H9 (cell line): ENCODE data around the gene GARIN5A. TPM values are rescaled to one million over a fixed set of nuclear protein-coding genes. Genes with fewer than 3 reads are reported as not detected.

ENCODE experiments used
- DNase-seq: peaks from one replicate; pipeline ENCODE4 v3.0.0-alpha.2; 2017
- H2AFZ ChIP-seq: one replicate; pipeline ENCODE4 v1.6.1; 2013; ENCODE audit warnings: mild to moderate bottlenecking, low read length, control low read depth, moderate library complexity
- H2AK5ac ChIP-seq: 2 replicates; pipeline ENCODE4 v1.6.1; 2013; ENCODE audit warnings: low read length, control low read depth, mixed read lengths; ENCODE audit not compliant: insufficient read length
- H2BK120ac ChIP-seq: one replicate; pipeline ENCODE4 v1.6.1; 2013; ENCODE audit warnings: low read depth, mild to moderate bottlenecking, low read length, control low read depth, inconsistent platforms; ENCODE audit not compliant: poor library complexity, severe bottlenecking
- H2BK12ac ChIP-seq: 2 replicates; pipeline ENCODE4 v1.6.1; 2013; ENCODE audit warnings: low read length, control low read depth, mixed read lengths, low read depth; ENCODE audit not compliant: insufficient read length
- H2BK15ac ChIP-seq: 2 replicates; pipeline ENCODE4 v1.6.1; 2013; ENCODE audit warnings: low read depth, low read length, control low read depth
- H2BK20ac ChIP-seq: one replicate; pipeline ENCODE4 v1.6.1; 2013; ENCODE audit warnings: low read depth, mild to moderate bottlenecking, low read length, control low read depth, inconsistent platforms; ENCODE audit not compliant: poor library complexity, severe bottlenecking
- H2BK5ac ChIP-seq: 2 replicates; pipeline ENCODE4 v1.6.1; 2013; ENCODE audit warnings: low read length, control low read depth, mixed read lengths; ENCODE audit not compliant: insufficient read length
- H3K14ac ChIP-seq: 2 replicates; pipeline ENCODE4 v1.6.1; 2013; ENCODE audit warnings: low read length, control low read depth; ENCODE audit not compliant: insufficient read depth
- H3K18ac ChIP-seq: 2 replicates; pipeline ENCODE4 v1.6.1; 2013; ENCODE audit warnings: low read depth, mild to moderate bottlenecking, mixed read lengths, low read length, control low read depth; ENCODE audit not compliant: insufficient read length
- H3K23ac ChIP-seq: 2 replicates; pipeline ENCODE4 v1.6.1; 2013; ENCODE audit warnings: low read length, control low read depth, mixed read lengths, low read depth; ENCODE audit not compliant: insufficient read length
- H3K23me2 ChIP-seq: 2 replicates; pipeline ENCODE4 v1.6.1; 2013; ENCODE audit warnings: low read depth, mild to moderate bottlenecking, mixed read lengths, low read length, control low read depth; ENCODE audit not compliant: insufficient read length, poor library complexity, severe bottlenecking
- H3K27ac ChIP-seq: 2 replicates; pipeline ENCODE4 v1.5.1; 2013; ENCODE audit warnings: low read length, control low read depth, mixed read lengths, low read depth; ENCODE audit not compliant: insufficient read length
- H3K27me3 ChIP-seq: 2 replicates; pipeline ENCODE4 v1.6.1; 2013; ENCODE audit warnings: low read length, control low read depth, inconsistent platforms; ENCODE audit not compliant: insufficient read depth
- H3K4ac ChIP-seq: 2 replicates; pipeline ENCODE4 v1.6.1; 2013; ENCODE audit warnings: low read depth, mild to moderate bottlenecking, control low read depth, inconsistent platforms, low read length, moderate library complexity
- H3K4me1 ChIP-seq: 2 replicates; pipeline ENCODE4 v1.6.1; 2013; ENCODE audit warnings: low read length, control low read depth, inconsistent platforms; ENCODE audit not compliant: insufficient read depth
- H3K4me2 ChIP-seq: 2 replicates; pipeline ENCODE4 v1.6.1; 2013; ENCODE audit warnings: low read length, control low read depth, mixed read lengths; ENCODE audit not compliant: insufficient read length, insufficient read depth
- H3K56ac ChIP-seq: 2 replicates; pipeline ENCODE4 v1.6.1; 2013; ENCODE audit warnings: low read depth, mild to moderate bottlenecking, mixed read lengths, low read length, control low read depth; ENCODE audit not compliant: insufficient read length
- H3K79me1 ChIP-seq: 2 replicates; pipeline ENCODE4 v1.6.1; 2013; ENCODE audit warnings: low read depth, mild to moderate bottlenecking, moderate library complexity, low read length, control low read depth, inconsistent platforms; ENCODE audit not compliant: insufficient read depth, poor library complexity, severe bottlenecking
- H3K79me2 ChIP-seq: 2 replicates; pipeline ENCODE4 v1.6.1; 2013; ENCODE audit warnings: low read length, control low read depth, inconsistent platforms; ENCODE audit not compliant: insufficient read depth
- H3K9ac ChIP-seq: 2 replicates; pipeline ENCODE4 v1.6.1; 2013; ENCODE audit warnings: low read length, control low read depth, mixed read lengths; ENCODE audit not compliant: insufficient read length; ENCODE audit errors: extremely low read depth
- H3K9me3 ChIP-seq: one replicate; pipeline ENCODE4 v1.6.1; 2013; ENCODE audit warnings: low read depth, low read length, inconsistent platforms; ENCODE audit not compliant: control insufficient read depth
- H3T11ph ChIP-seq: one replicate; pipeline ENCODE4 v1.6.1; 2013; ENCODE audit warnings: mild to moderate bottlenecking, low read length, control low read depth, inconsistent platforms
- H4K20me1 ChIP-seq: one replicate; pipeline ENCODE4 v1.6.1; 2013; ENCODE audit not compliant: control insufficient read depth, insufficient read length, insufficient read depth
- H4K5ac ChIP-seq: 2 replicates; pipeline ENCODE4 v1.6.1; 2013; ENCODE audit warnings: low read depth, mild to moderate bottlenecking, mixed read lengths, low read length, control low read depth; ENCODE audit not compliant: insufficient read length
- H4K8ac ChIP-seq: replicated peaks from 2 replicates; pipeline ENCODE4 v1.6.1; 2013; ENCODE audit warnings: low read length, control low read depth, mixed read lengths, low read depth; ENCODE audit not compliant: insufficient read length
- H4K91ac ChIP-seq: 2 replicates; pipeline ENCODE4 v1.6.1; 2013; ENCODE audit warnings: low read depth, mild to moderate bottlenecking, moderate library complexity, mixed read lengths, low read length, control low read depth; ENCODE audit not compliant: insufficient read length
- H3K27ac Mint-ChIP-seq, 3 experiments: 2 replicates in 2 of 3; 3 replicates in 1 of 3; pipeline ENCODE4 v1.8.0; 2020 to 2021; ENCODE audit warnings: mixed read lengths in 3 of 3, mild to moderate bottlenecking in 1 of 3, moderate library complexity in 1 of 3
- H3K27me3 Mint-ChIP-seq: 2 replicates; pipeline ENCODE4 v1.8.0; 2021; ENCODE audit warnings: low read depth, mild to moderate bottlenecking, moderate library complexity, mixed read lengths
- H3K36me3 Mint-ChIP-seq, 3 experiments: 2 replicates in 2 of 3; 3 replicates in 1 of 3; pipeline ENCODE4 v1.8.0; 2020 to 2021; ENCODE audit warnings: low read depth in 3 of 3, mixed read lengths in 3 of 3; ENCODE audit not compliant: insufficient read depth in 1 of 3
- H3K4me1 Mint-ChIP-seq, 2 experiments: 2 replicates each; pipeline ENCODE4 v1.8.0; 2020; ENCODE audit warnings: mixed read lengths in 2 of 2
- H3K4me3 Mint-ChIP-seq, 2 experiments: 2 replicates in 1 of 2; 3 replicates in 1 of 2; pipeline ENCODE4 v1.8.0; 2020 to 2021; ENCODE audit warnings: mild to moderate bottlenecking in 2 of 2, mixed read lengths in 2 of 2, moderate library complexity in 1 of 2
- H3K9me3 Mint-ChIP-seq, 2 experiments: 2 replicates in 1 of 2; 3 replicates in 1 of 2; pipeline ENCODE4 v1.8.0; 2020; ENCODE audit warnings: mild to moderate bottlenecking in 2 of 2, mixed read lengths in 2 of 2, moderate library complexity in 1 of 2
- CTCF ChIP-seq: fragments of 200-600 bp; sonication (generic); conservative IDR thresholded peaks from 3 replicates; pipeline ENCODE4 v1.8.0; 2021; ENCODE audit warnings: antibody characterized with exemption, mild to moderate bottlenecking
- WGBS: extraction: QIAGEN DNeasy Blood & Tissue Kit; methylation state at CpG from one replicate; pipeline ENCODE4 v1.1.7; 2013; ENCODE audit warnings: missing lambda C conversion rate, low lambda C conversion rate, mixed read lengths; ENCODE audit not compliant: insufficient read length; ENCODE audit errors: extremely low coverage; 5-methylcytosine and 5-hydroxymethylcytosine counted together
- total RNA-seq: library from RNA; stranded (reverse); gene quantifications from 2 replicates; pipeline ENCODE4 v1.2.1, GENCODE V29; 2021

GARIN5A gene
- total RNA-seq, 1 experiment from 2014 or later, result 9.5 TPM

GRCh38 chr19:50427318-50427925, 49.2 kb downstream of the GARIN5A start:
- H3K56ac ChIP-seq, result no peak overlapping the region
- no peak overlapping the region for H2BK120ac ChIP-seq
- WGBS, result no CpG with 5 or more reads among the region's 26 CpGs
- H3K4me2 ChIP-seq, result no peak overlapping the region
- H2BK15ac ChIP-seq, result no peak overlapping the region
- H3K23ac ChIP-seq, result no peak overlapping the region
- no peak overlapping the region for H4K8ac ChIP-seq
- no peak overlapping the region for H3K4me3 Mint-ChIP-seq
- no peak overlapping the region for H3T11ph ChIP-seq
- TF ChIP-seq CTCF, result no peak
- H3K27ac ChIP-seq, result no peak overlapping the region
- DNase-seq, result no peak
- H4K20me1 ChIP-seq, result no peaks in the 10 kb centered on the region
- peaks cover 3% of the 10 kb centered on the region; the same call in 1 of the 2 replicates for H3K27me3 Mint-ChIP-seq
- H3K9me3 ChIP-seq, result no peaks in the 10 kb centered on the region
- H2BK5ac ChIP-seq, result no peak overlapping the region
- H2AFZ ChIP-seq, result no peak overlapping the region
- no peak overlapping the region for H3K27ac Mint-ChIP-seq
- H3K79me2 ChIP-seq, result no peaks in the 10 kb centered on the region
- H2AK5ac ChIP-seq, result no peak overlapping the region
- H3K9ac ChIP-seq, result no peak overlapping the region
- H2BK20ac ChIP-seq, result no peak overlapping the region
- H3K4ac ChIP-seq, result no peak overlapping the region
- no peak overlapping the region for H4K5ac ChIP-seq
- no peak overlapping the region for H3K14ac ChIP-seq
- no peak overlapping the region for H4K91ac ChIP-seq
- no peaks in the 10 kb centered on the region for H3K27me3 ChIP-seq
- no peak overlapping the region for H3K18ac ChIP-seq
- no peaks in the 10 kb centered on the region for H3K79me1 ChIP-seq
- H3K4me1 ChIP-seq, result peaks cover 3% of the 10 kb centered on the region; the same call in 1 of the 2 replicates
- peaks cover 0 to 10% (median 3%) of the 10 kb centered on the region in 3 experiments; a peak in 5 of 7 replicates for H3K36me3 Mint-ChIP-seq
- H3K4me1 Mint-ChIP-seq, result peaks cover 13 to 18% of the 10 kb centered on the region in 2 experiments
- H2BK12ac ChIP-seq, result no peak overlapping the region
- peaks cover 8% of the 10 kb centered on the region for H3K23me2 ChIP-seq
- H3K9me3 Mint-ChIP-seq, result no peaks in the 10 kb centered on the region
